ENCODE data around the gene SHC3.

Gene SHC3

DNA sequence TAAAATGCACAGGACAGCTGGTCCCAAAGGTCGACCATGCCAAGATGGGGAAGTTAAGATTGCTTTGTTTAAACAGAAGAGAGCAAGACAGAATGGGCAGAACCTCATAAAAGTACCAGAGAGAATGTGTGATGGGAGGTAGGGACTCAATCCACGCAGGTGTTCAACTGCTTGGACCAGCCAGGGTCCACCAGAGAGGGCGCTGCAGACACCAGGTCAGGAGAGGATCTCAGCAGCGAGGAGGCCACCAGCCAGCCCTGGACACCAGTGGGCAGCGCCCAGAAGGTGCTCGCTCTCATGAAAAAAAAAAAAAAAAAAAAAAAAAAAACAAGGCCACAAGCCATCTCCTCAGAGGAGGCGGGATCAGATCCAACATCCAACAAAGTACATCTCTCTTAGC is 81.8 kb downstream of the SHC3 start:
- TF ChIP-seq POLR2AphosphoS5 (IDR thresholded peaks at IDR 0.05; ENCODE audit: low read depth, low read length): no peak
- no peak for TF ChIP-seq TAF1 (IDR thresholded peaks at IDR 0.05; ENCODE audit: borderline replicate concordance, insufficient read depth, low read length)
- TF ChIP-seq FOXP2 (optimal IDR thresholded peaks at IDR 0.05; ENCODE audit: borderline replicate concordance, extremely low read depth, extremely low read length, insufficient read depth): no peak
- no peak for TF ChIP-seq SIN3A (IDR thresholded peaks at IDR 0.05; ENCODE audit: borderline replicate concordance, insufficient read depth, low read length)
- TF ChIP-seq REST (IDR thresholded peaks at IDR 0.05; ENCODE audit: insufficient read depth in 1 of 2, low read depth in 2 of 2, low read length in 2 of 2): no peak

GRCh38 chr9:89095761-89096528 is 82.7 kb downstream of the SHC3 start:
- no peak for TF ChIP-seq TAF1 (IDR thresholded peaks at IDR 0.05; ENCODE audit: borderline replicate concordance, insufficient read depth, low read length)
- no peak for TF ChIP-seq REST (IDR thresholded peaks at IDR 0.05; ENCODE audit: insufficient read depth in 1 of 2, low read depth in 2 of 2, low read length in 2 of 2)
- TF ChIP-seq FOXP2 (optimal IDR thresholded peaks at IDR 0.05; ENCODE audit: borderline replicate concordance, extremely low read depth, extremely low read length, insufficient read depth): no peak
- no peak for TF ChIP-seq SIN3A (IDR thresholded peaks at IDR 0.05; ENCODE audit: borderline replicate concordance, insufficient read depth, low read length)
- no peak for TF ChIP-seq POLR2AphosphoS5 (IDR thresholded peaks at IDR 0.05; ENCODE audit: low read depth, low read length)

- TF ChIP-seq SIN3A (IDR thresholded peaks at IDR 0.05; ENCODE audit: borderline replicate concordance, insufficient read depth, low read length): no peak
- no peak for TF ChIP-seq TAF1 (IDR thresholded peaks at IDR 0.05; ENCODE audit: borderline replicate concordance, insufficient read depth, low read length)
- TF ChIP-seq FOXP2 (optimal IDR thresholded peaks at IDR 0.05; ENCODE audit: borderline replicate concordance, extremely low read depth, extremely low read length, insufficient read depth): no peak
- no peak for TF ChIP-seq REST (IDR thresholded peaks at IDR 0.05; ENCODE audit: insufficient read depth in 1 of 2, low read depth in 2 of 2, low read length in 2 of 2)
- TF ChIP-seq POLR2AphosphoS5 (IDR thresholded peaks at IDR 0.05; ENCODE audit: low read depth, low read length): no peak
Measured at GRCh38 chr9:89093201-89093975, 85.2 kb downstream of the SHC3 start.

DNA sequence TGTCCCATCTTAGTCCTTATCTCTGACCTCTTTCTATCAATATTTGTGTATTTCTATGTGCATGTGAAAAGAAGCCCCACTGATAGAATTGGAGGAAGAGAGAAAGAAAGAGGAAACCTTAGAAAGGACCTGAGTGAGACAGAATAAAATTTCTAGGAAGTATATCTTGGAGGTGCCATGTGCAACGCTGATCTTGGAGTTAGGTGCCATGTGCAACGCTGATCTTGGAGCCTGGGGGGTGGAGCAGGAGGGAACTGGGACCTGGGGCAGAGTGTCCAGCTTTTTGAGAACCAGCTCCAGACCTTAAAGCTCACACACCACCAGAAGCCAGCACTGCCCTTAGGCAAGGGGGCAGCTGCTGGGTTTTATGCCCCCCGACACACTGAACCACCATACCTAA is 89.4 kb downstream of the SHC3 start:
- TF ChIP-seq REST (IDR thresholded peaks at IDR 0.05; ENCODE audit: insufficient read depth in 1 of 2, low read depth in 2 of 2, low read length in 2 of 2): no peak
- TF ChIP-seq POLR2AphosphoS5 (IDR thresholded peaks at IDR 0.05; ENCODE audit: low read depth, low read length): no peak
- no peak for TF ChIP-seq FOXP2 (optimal IDR thresholded peaks at IDR 0.05; ENCODE audit: borderline replicate concordance, extremely low read depth, extremely low read length, insufficient read depth)
- TF ChIP-seq TAF1 (IDR thresholded peaks at IDR 0.05; ENCODE audit: borderline replicate concordance, insufficient read depth, low read length): no peak
- TF ChIP-seq SIN3A (IDR thresholded peaks at IDR 0.05; ENCODE audit: borderline replicate concordance, insufficient read depth, low read length): no peak
